ENCODE data around the gene LHFPL3.
"Not testable (repeated sequence)": the region's sequence is repeated elsewhere in the genome, so short reads cannot be mapped to it uniquely, and the experiment has no call there.

The LHFPL3 gene

GRCh38 chr7:104694710-104695109 lies 366.3 kb downstream of the LHFPL3 start:
- no peak overlapping the region for H3K27ac Mint-ChIP-seq
- no peaks in the 10 kb centered on the region for H3K36me3 Mint-ChIP-seq (ENCODE audit: low read depth)
- peaks cover 3% of the 10 kb centered on the region for H3K27me3 Mint-ChIP-seq (ENCODE audit: low read depth)
- H3K4me3 Mint-ChIP-seq: no peak overlapping the region
- no peaks in the 10 kb centered on the region for H3K4me1 Mint-ChIP-seq (ENCODE audit: low read depth)
- no peaks in the 10 kb centered on the region for H3K9me3 Mint-ChIP-seq

- H3K4me3 Mint-ChIP-seq: no peak overlapping the region
- H3K27ac Mint-ChIP-seq: no peak overlapping the region
- no peaks in the 10 kb centered on the region for H3K9me3 Mint-ChIP-seq
- H3K27me3 Mint-ChIP-seq (ENCODE audit: low read depth): peaks cover 3% of the 10 kb centered on the region
- no peaks in the 10 kb centered on the region for H3K36me3 Mint-ChIP-seq (ENCODE audit: low read depth)
- no peaks in the 10 kb centered on the region for H3K4me1 Mint-ChIP-seq (ENCODE audit: low read depth)
Observed at GRCh38 chr7:104695563-104695962, 367.2 kb downstream of the LHFPL3 start.

- Mint-ChIP-seq H3K9me3 (no peaks in the 10 kb centered on the region), H3K27me3 (ENCODE audit: low read depth) (peaks cover 5% of the 10 kb centered on the region), H3K4me3 (no peak overlapping the region), H3K36me3 (ENCODE audit: low read depth) (no peaks in the 10 kb centered on the region), H3K27ac (no peak overlapping the region), H3K4me1 (ENCODE audit: low read depth) (no peaks in the 10 kb centered on the region)
Observed at GRCh38 chr7:104700336-104700735, 371.9 kb downstream of the LHFPL3 start.

- H3K27me3 Mint-ChIP-seq (ENCODE audit: low read depth): not testable (repeated sequence)
Observed at GRCh38 chr7:104721027-104721426, 392.6 kb downstream of the LHFPL3 start.

GRCh38 chr7:104723001-104723400 lies 394.6 kb downstream of the LHFPL3 start:
- no peaks in the 10 kb centered on the region for H3K36me3 Mint-ChIP-seq (ENCODE audit: low read depth)
- no peaks in the 10 kb centered on the region for H3K4me1 Mint-ChIP-seq (ENCODE audit: low read depth)

More at GRCh38 chr7:104721027-104721426, 392.6 kb downstream of the LHFPL3 start:
- H3K4me3 Mint-ChIP-seq; H3K4me1 Mint-ChIP-seq (ENCODE audit: low read depth); H3K36me3 Mint-ChIP-seq (ENCODE audit: low read depth); H3K27ac Mint-ChIP-seq; H3K9me3 Mint-ChIP-seq: not testable (repeated sequence)

GRCh38 chr7:104758504-104758903 lies 430.1 kb downstream of the LHFPL3 start:
- Mint-ChIP-seq H3K4me1 (ENCODE audit: low read depth) (no peaks in the 10 kb centered on the region), H3K36me3 (ENCODE audit: low read depth) (no peaks in the 10 kb centered on the region), H3K9me3 (no peaks in the 10 kb centered on the region), H3K27ac (no peak overlapping the region), H3K27me3 (ENCODE audit: low read depth) (peaks cover 10% of the 10 kb centered on the region), H3K4me3 (no peak overlapping the region)

More at GRCh38 chr7:104723001-104723400, 394.6 kb downstream of the LHFPL3 start:
- H3K27me3 Mint-ChIP-seq (ENCODE audit: low read depth): no peaks in the 10 kb centered on the region
- no peak overlapping the region for H3K27ac Mint-ChIP-seq
- no peak overlapping the region for H3K4me3 Mint-ChIP-seq
- no peaks in the 10 kb centered on the region for H3K9me3 Mint-ChIP-seq

- H3K4me1 Mint-ChIP-seq (ENCODE audit: low read depth): no peaks in the 10 kb centered on the region
Observed at GRCh38 chr7:104761892-104762291, 433.5 kb downstream of the LHFPL3 start.

GRCh38 chr7:104767113-104767512 lies 438.7 kb downstream of the LHFPL3 start:
- H3K9me3 Mint-ChIP-seq: no peaks in the 10 kb centered on the region
- no peak overlapping the region for H3K27ac Mint-ChIP-seq
- no peaks in the 10 kb centered on the region for H3K4me1 Mint-ChIP-seq (ENCODE audit: low read depth)
- no peak overlapping the region for H3K4me3 Mint-ChIP-seq
- H3K36me3 Mint-ChIP-seq (ENCODE audit: low read depth): no peaks in the 10 kb centered on the region
- peaks cover 10% of the 10 kb centered on the region for H3K27me3 Mint-ChIP-seq (ENCODE audit: low read depth)

More at GRCh38 chr7:104761892-104762291, 433.5 kb downstream of the LHFPL3 start:
- Mint-ChIP-seq H3K4me3 (no peak overlapping the region), H3K27ac (no peak overlapping the region), H3K36me3 (ENCODE audit: low read depth) (no peaks in the 10 kb centered on the region), H3K9me3 (no peaks in the 10 kb centered on the region), H3K27me3 (ENCODE audit: low read depth) (peaks cover 14% of the 10 kb centered on the region)

GRCh38 chr7:104767826-104768536 lies 439.6 kb downstream of the LHFPL3 start:
- Mint-ChIP-seq H3K27me3 (ENCODE audit: low read depth) (peaks cover 9% of the 10 kb centered on the region), H3K4me3 (no peak overlapping the region), H3K27ac (no peak overlapping the region), H3K36me3 (ENCODE audit: low read depth) (no peaks in the 10 kb centered on the region), H3K4me1 (ENCODE audit: low read depth) (no peaks in the 10 kb centered on the region), H3K9me3 (no peaks in the 10 kb centered on the region)

- peaks cover 6% of the 10 kb centered on the region for H3K27me3 Mint-ChIP-seq (ENCODE audit: low read depth)
- no peaks in the 10 kb centered on the region for H3K9me3 Mint-ChIP-seq
- H3K27ac Mint-ChIP-seq: no peak overlapping the region
- H3K36me3 Mint-ChIP-seq (ENCODE audit: low read depth): no peaks in the 10 kb centered on the region
- no peaks in the 10 kb centered on the region for H3K4me1 Mint-ChIP-seq (ENCODE audit: low read depth)
- H3K4me3 Mint-ChIP-seq: no peak overlapping the region
Observed at GRCh38 chr7:104772405-104773345, 444.3 kb downstream of the LHFPL3 start.

- H3K4me1 Mint-ChIP-seq (ENCODE audit: low read depth): no peaks in the 10 kb centered on the region
- no peak overlapping the region for H3K4me3 Mint-ChIP-seq
- H3K9me3 Mint-ChIP-seq: no peaks in the 10 kb centered on the region
- H3K36me3 Mint-ChIP-seq (ENCODE audit: low read depth): no peaks in the 10 kb centered on the region
- H3K27me3 Mint-ChIP-seq (ENCODE audit: low read depth): peaks cover 3% of the 10 kb centered on the region
- no peak overlapping the region for H3K27ac Mint-ChIP-seq
Observed at GRCh38 chr7:104773796-104774195, 445.4 kb downstream of the LHFPL3 start.

- Mint-ChIP-seq H3K4me1 (ENCODE audit: low read depth) (no peaks in the 10 kb centered on the region), H3K27ac (no peak overlapping the region), H3K4me3 (no peak overlapping the region), H3K36me3 (ENCODE audit: low read depth) (no peaks in the 10 kb centered on the region), H3K27me3 (ENCODE audit: low read depth) (no peaks in the 10 kb centered on the region), H3K9me3 (no peaks in the 10 kb centered on the region)
Observed at GRCh38 chr7:104775531-104775930, 447.1 kb downstream of the LHFPL3 start.

GRCh38 chr7:104777301-104777800 lies 448.9 kb downstream of the LHFPL3 start:
- Mint-ChIP-seq H3K27ac (no peak overlapping the region), H3K4me1 (ENCODE audit: low read depth) (no peaks in the 10 kb centered on the region), H3K4me3 (no peak overlapping the region), H3K27me3 (ENCODE audit: low read depth) (no peaks in the 10 kb centered on the region), H3K9me3 (no peaks in the 10 kb centered on the region), H3K36me3 (ENCODE audit: low read depth) (no peaks in the 10 kb centered on the region)

GRCh38 chr7:104779888-104780287 lies 451.5 kb downstream of the LHFPL3 start:
- H3K4me3 Mint-ChIP-seq: no peak overlapping the region
- H3K4me1 Mint-ChIP-seq (ENCODE audit: low read depth): no peaks in the 10 kb centered on the region
- no peak overlapping the region for H3K27ac Mint-ChIP-seq
- no peaks in the 10 kb centered on the region for H3K9me3 Mint-ChIP-seq
- H3K36me3 Mint-ChIP-seq (ENCODE audit: low read depth): no peaks in the 10 kb centered on the region
- no peaks in the 10 kb centered on the region for H3K27me3 Mint-ChIP-seq (ENCODE audit: low read depth)

- no peaks in the 10 kb centered on the region for H3K36me3 Mint-ChIP-seq (ENCODE audit: low read depth)
- no peaks in the 10 kb centered on the region for H3K4me1 Mint-ChIP-seq (ENCODE audit: low read depth)
- H3K9me3 Mint-ChIP-seq: no peaks in the 10 kb centered on the region
- peaks cover 7% of the 10 kb centered on the region for H3K27me3 Mint-ChIP-seq (ENCODE audit: low read depth)
- no peak overlapping the region for H3K27ac Mint-ChIP-seq
- H3K4me3 Mint-ChIP-seq: no peak overlapping the region
Observed at GRCh38 chr7:104784686-104785085, 456.3 kb downstream of the LHFPL3 start.
